H9 (cell line): Measurements from ENCODE around the gene NSRP1. TPM values are rescaled to one million over a fixed set of nuclear protein-coding genes. Genes with fewer than 3 reads are reported as not detected.
"Not testable (repeated sequence)": the region's sequence is repeated elsewhere in the genome, so short reads cannot be mapped to it uniquely, and the experiment has no call there.

Experiments
- DNase-seq: peaks from one replicate; pipeline ENCODE4 v3.0.0-alpha.2; 2017
- H2AFZ ChIP-seq: one replicate; pipeline ENCODE4 v1.6.1; 2013; ENCODE audit warnings: mild to moderate bottlenecking, low read length, control low read depth, moderate library complexity
- H2AK5ac ChIP-seq: 2 replicates; pipeline ENCODE4 v1.6.1; 2013; ENCODE audit warnings: low read length, control low read depth, mixed read lengths; ENCODE audit not compliant: insufficient read length
- H2BK120ac ChIP-seq: one replicate; pipeline ENCODE4 v1.6.1; 2013; ENCODE audit warnings: low read depth, mild to moderate bottlenecking, low read length, control low read depth, inconsistent platforms; ENCODE audit not compliant: poor library complexity, severe bottlenecking
- H2BK12ac ChIP-seq: 2 replicates; pipeline ENCODE4 v1.6.1; 2013; ENCODE audit warnings: low read length, control low read depth, mixed read lengths, low read depth; ENCODE audit not compliant: insufficient read length
- H2BK15ac ChIP-seq: 2 replicates; pipeline ENCODE4 v1.6.1; 2013; ENCODE audit warnings: low read depth, low read length, control low read depth
- H2BK20ac ChIP-seq: one replicate; pipeline ENCODE4 v1.6.1; 2013; ENCODE audit warnings: low read depth, mild to moderate bottlenecking, low read length, control low read depth, inconsistent platforms; ENCODE audit not compliant: poor library complexity, severe bottlenecking
- H2BK5ac ChIP-seq: 2 replicates; pipeline ENCODE4 v1.6.1; 2013; ENCODE audit warnings: low read length, control low read depth, mixed read lengths; ENCODE audit not compliant: insufficient read length
- H3K14ac ChIP-seq: 2 replicates; pipeline ENCODE4 v1.6.1; 2013; ENCODE audit warnings: low read length, control low read depth; ENCODE audit not compliant: insufficient read depth
- H3K18ac ChIP-seq: 2 replicates; pipeline ENCODE4 v1.6.1; 2013; ENCODE audit warnings: low read depth, mild to moderate bottlenecking, mixed read lengths, low read length, control low read depth; ENCODE audit not compliant: insufficient read length
- H3K23ac ChIP-seq: 2 replicates; pipeline ENCODE4 v1.6.1; 2013; ENCODE audit warnings: low read length, control low read depth, mixed read lengths, low read depth; ENCODE audit not compliant: insufficient read length
- H3K23me2 ChIP-seq: 2 replicates; pipeline ENCODE4 v1.6.1; 2013; ENCODE audit warnings: low read depth, mild to moderate bottlenecking, mixed read lengths, low read length, control low read depth; ENCODE audit not compliant: insufficient read length, poor library complexity, severe bottlenecking
- H3K27ac ChIP-seq: 2 replicates; pipeline ENCODE4 v1.5.1; 2013; ENCODE audit warnings: low read length, control low read depth, mixed read lengths, low read depth; ENCODE audit not compliant: insufficient read length
- H3K27me3 ChIP-seq: 2 replicates; pipeline ENCODE4 v1.6.1; 2013; ENCODE audit warnings: low read length, control low read depth, inconsistent platforms; ENCODE audit not compliant: insufficient read depth
- H3K4ac ChIP-seq: 2 replicates; pipeline ENCODE4 v1.6.1; 2013; ENCODE audit warnings: low read depth, mild to moderate bottlenecking, control low read depth, inconsistent platforms, low read length, moderate library complexity
- H3K4me1 ChIP-seq: 2 replicates; pipeline ENCODE4 v1.6.1; 2013; ENCODE audit warnings: low read length, control low read depth, inconsistent platforms; ENCODE audit not compliant: insufficient read depth
- H3K4me2 ChIP-seq: 2 replicates; pipeline ENCODE4 v1.6.1; 2013; ENCODE audit warnings: low read length, control low read depth, mixed read lengths; ENCODE audit not compliant: insufficient read length, insufficient read depth
- H3K56ac ChIP-seq: 2 replicates; pipeline ENCODE4 v1.6.1; 2013; ENCODE audit warnings: low read depth, mild to moderate bottlenecking, mixed read lengths, low read length, control low read depth; ENCODE audit not compliant: insufficient read length
- H3K79me1 ChIP-seq: 2 replicates; pipeline ENCODE4 v1.6.1; 2013; ENCODE audit warnings: low read depth, mild to moderate bottlenecking, moderate library complexity, low read length, control low read depth, inconsistent platforms; ENCODE audit not compliant: insufficient read depth, poor library complexity, severe bottlenecking
- H3K79me2 ChIP-seq: 2 replicates; pipeline ENCODE4 v1.6.1; 2013; ENCODE audit warnings: low read length, control low read depth, inconsistent platforms; ENCODE audit not compliant: insufficient read depth
- H3K9ac ChIP-seq: 2 replicates; pipeline ENCODE4 v1.6.1; 2013; ENCODE audit warnings: low read length, control low read depth, mixed read lengths; ENCODE audit not compliant: insufficient read length; ENCODE audit errors: extremely low read depth
- H3K9me3 ChIP-seq: one replicate; pipeline ENCODE4 v1.6.1; 2013; ENCODE audit warnings: low read depth, low read length, inconsistent platforms; ENCODE audit not compliant: control insufficient read depth
- H3T11ph ChIP-seq: one replicate; pipeline ENCODE4 v1.6.1; 2013; ENCODE audit warnings: mild to moderate bottlenecking, low read length, control low read depth, inconsistent platforms
- H4K20me1 ChIP-seq: one replicate; pipeline ENCODE4 v1.6.1; 2013; ENCODE audit not compliant: control insufficient read depth, insufficient read length, insufficient read depth
- H4K5ac ChIP-seq: 2 replicates; pipeline ENCODE4 v1.6.1; 2013; ENCODE audit warnings: low read depth, mild to moderate bottlenecking, mixed read lengths, low read length, control low read depth; ENCODE audit not compliant: insufficient read length
- H4K8ac ChIP-seq: replicated peaks from 2 replicates; pipeline ENCODE4 v1.6.1; 2013; ENCODE audit warnings: low read length, control low read depth, mixed read lengths, low read depth; ENCODE audit not compliant: insufficient read length
- H4K91ac ChIP-seq: 2 replicates; pipeline ENCODE4 v1.6.1; 2013; ENCODE audit warnings: low read depth, mild to moderate bottlenecking, moderate library complexity, mixed read lengths, low read length, control low read depth; ENCODE audit not compliant: insufficient read length
- H3K27ac Mint-ChIP-seq, 3 experiments: 2 replicates in 2 of 3; 3 replicates in 1 of 3; pipeline ENCODE4 v1.8.0; 2020 to 2021; ENCODE audit warnings: mixed read lengths in 3 of 3, mild to moderate bottlenecking in 1 of 3, moderate library complexity in 1 of 3
- H3K27me3 Mint-ChIP-seq: 2 replicates; pipeline ENCODE4 v1.8.0; 2021; ENCODE audit warnings: low read depth, mild to moderate bottlenecking, moderate library complexity, mixed read lengths
- H3K36me3 Mint-ChIP-seq, 3 experiments: 2 replicates in 2 of 3; 3 replicates in 1 of 3; pipeline ENCODE4 v1.8.0; 2020 to 2021; ENCODE audit warnings: low read depth in 3 of 3, mixed read lengths in 3 of 3; ENCODE audit not compliant: insufficient read depth in 1 of 3
- H3K4me1 Mint-ChIP-seq, 2 experiments: 2 replicates each; pipeline ENCODE4 v1.8.0; 2020; ENCODE audit warnings: mixed read lengths in 2 of 2
- H3K4me3 Mint-ChIP-seq, 2 experiments: 2 replicates in 1 of 2; 3 replicates in 1 of 2; pipeline ENCODE4 v1.8.0; 2020 to 2021; ENCODE audit warnings: mild to moderate bottlenecking in 2 of 2, mixed read lengths in 2 of 2, moderate library complexity in 1 of 2
- H3K9me3 Mint-ChIP-seq, 2 experiments: 2 replicates in 1 of 2; 3 replicates in 1 of 2; pipeline ENCODE4 v1.8.0; 2020; ENCODE audit warnings: mild to moderate bottlenecking in 2 of 2, mixed read lengths in 2 of 2, moderate library complexity in 1 of 2
- WGBS: extraction: QIAGEN DNeasy Blood & Tissue Kit; methylation state at CpG from one replicate; pipeline ENCODE4 v1.1.7; 2013; ENCODE audit warnings: missing lambda C conversion rate, low lambda C conversion rate, mixed read lengths; ENCODE audit not compliant: insufficient read length; ENCODE audit errors: extremely low coverage; 5-methylcytosine and 5-hydroxymethylcytosine counted together
- total RNA-seq: library from RNA; stranded (reverse); gene quantifications from 2 replicates; pipeline ENCODE4 v1.2.1, GENCODE V29; 2021
- TF ChIP-seq, protein P1 (sequence below): fragments of 200-600 bp; sonication (generic); conservative IDR thresholded peaks from 3 replicates; pipeline ENCODE4 v1.8.0; 2021; ENCODE audit warnings: antibody characterized with exemption, mild to moderate bottlenecking

NSRP1 gene
- total RNA-seq, 1 experiment from 2014 or later = 33.3 TPM

DNA sequence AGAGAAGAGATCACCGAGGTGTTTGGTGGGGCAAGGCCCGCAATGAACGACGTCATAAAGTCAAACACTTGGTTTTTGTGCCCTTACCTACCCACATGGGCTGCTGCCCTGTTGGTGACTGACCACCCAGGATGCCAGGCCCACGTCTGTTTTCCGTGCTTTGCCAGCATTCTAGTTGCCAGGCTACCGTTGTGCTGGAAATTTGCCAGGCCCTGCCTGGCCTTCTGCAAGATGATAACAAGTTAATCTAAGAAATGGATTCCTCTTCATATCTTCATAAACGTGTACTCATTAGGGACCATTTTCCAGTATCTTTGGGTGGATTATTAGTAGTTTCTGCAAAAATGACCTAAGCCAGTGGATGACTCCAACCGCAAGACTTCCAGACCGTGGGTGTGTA is 83.5 kb downstream of the NSRP1 start:
- H3K9me3 Mint-ChIP-seq = no peaks in the 10 kb centered on the region
- Histone ChIP-seq H4K8ac (no peak overlapping the region), H3K4me2 (no peak overlapping the region), H2BK15ac (no peak overlapping the region), H3K4ac (no peak overlapping the region), H3K56ac (no peak overlapping the region), H3K27me3 (no peaks in the 10 kb centered on the region), H2AFZ (no peak overlapping the region), H3K79me2 (no peaks in the 10 kb centered on the region), H3K23ac (no peak overlapping the region), H2BK12ac (no peak overlapping the region), H4K5ac (no peak overlapping the region), H3K4me1 (no peaks in the 10 kb centered on the region), H3K23me2 (no peaks in the 10 kb centered on the region), H2BK5ac (no peak overlapping the region), H3T11ph (no peak overlapping the region), H3K27ac (no peak overlapping the region), H2BK20ac (no peak overlapping the region), H4K20me1 (no peaks in the 10 kb centered on the region), H3K9me3 (no peaks in the 10 kb centered on the region), H3K79me1 (no peaks in the 10 kb centered on the region), H3K14ac (no peak overlapping the region), H3K9ac (no peak overlapping the region), H4K91ac (no peak overlapping the region), H2AK5ac (no peak overlapping the region), H2BK120ac (no peak overlapping the region), H3K18ac (no peak overlapping the region)
- no peaks in the 10 kb centered on the region for H3K36me3 Mint-ChIP-seq
- H3K4me3 Mint-ChIP-seq = no peak overlapping the region
- no peaks in the 10 kb centered on the region for H3K27me3 Mint-ChIP-seq
- no peak overlapping the region for H3K27ac Mint-ChIP-seq
- TF ChIP-seq, protein P1, sequence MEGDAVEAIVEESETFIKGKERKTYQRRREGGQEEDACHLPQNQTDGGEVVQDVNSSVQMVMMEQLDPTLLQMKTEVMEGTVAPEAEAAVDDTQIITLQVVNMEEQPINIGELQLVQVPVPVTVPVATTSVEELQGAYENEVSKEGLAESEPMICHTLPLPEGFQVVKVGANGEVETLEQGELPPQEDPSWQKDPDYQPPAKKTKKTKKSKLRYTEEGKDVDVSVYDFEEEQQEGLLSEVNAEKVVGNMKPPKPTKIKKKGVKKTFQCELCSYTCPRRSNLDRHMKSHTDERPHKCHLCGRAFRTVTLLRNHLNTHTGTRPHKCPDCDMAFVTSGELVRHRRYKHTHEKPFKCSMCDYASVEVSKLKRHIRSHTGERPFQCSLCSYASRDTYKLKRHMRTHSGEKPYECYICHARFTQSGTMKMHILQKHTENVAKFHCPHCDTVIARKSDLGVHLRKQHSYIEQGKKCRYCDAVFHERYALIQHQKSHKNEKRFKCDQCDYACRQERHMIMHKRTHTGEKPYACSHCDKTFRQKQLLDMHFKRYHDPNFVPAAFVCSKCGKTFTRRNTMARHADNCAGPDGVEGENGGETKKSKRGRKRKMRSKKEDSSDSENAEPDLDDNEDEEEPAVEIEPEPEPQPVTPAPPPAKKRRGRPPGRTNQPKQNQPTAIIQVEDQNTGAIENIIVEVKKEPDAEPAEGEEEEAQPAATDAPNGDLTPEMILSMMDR = no peak
- H3K4me1 Mint-ChIP-seq = peaks cover 3 to 4% of the 10 kb centered on the region in 2 experiments; a peak in 3 of 4 replicates
- WGBS = no CpG with 5 or more reads among the region's 10 CpGs
- no peak for DNase-seq

DNA sequence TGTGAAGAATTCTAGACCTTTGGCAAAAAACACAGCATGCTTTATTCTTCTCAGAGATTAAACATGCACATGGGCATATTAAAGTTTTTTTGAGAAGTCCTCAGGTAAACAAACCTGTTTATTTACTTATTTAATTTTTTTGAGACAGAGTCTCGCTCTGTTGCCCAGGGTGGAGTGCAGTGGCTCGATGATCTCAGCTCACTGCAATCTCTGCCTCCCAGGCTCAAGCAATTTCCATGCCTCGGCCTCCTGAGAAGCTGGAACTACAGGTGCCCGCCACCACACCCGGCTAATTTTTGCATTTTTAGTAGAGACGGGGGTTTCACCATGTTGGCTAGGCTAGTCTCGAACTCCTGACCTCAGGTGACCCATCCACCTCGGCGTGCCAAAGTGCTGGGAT is 84.0 kb downstream of the NSRP1 start:
- H3K4me1 Mint-ChIP-seq, H3K27ac Mint-ChIP-seq, H3K9me3 ChIP-seq, H2BK20ac ChIP-seq, H4K8ac ChIP-seq, H3K4me1 ChIP-seq, H3K27ac ChIP-seq, H3K79me2 ChIP-seq, H2AK5ac ChIP-seq, H3K23me2 ChIP-seq, H3K14ac ChIP-seq, H3T11ph ChIP-seq, H3K9me3 Mint-ChIP-seq, H3K56ac ChIP-seq, H4K5ac ChIP-seq, H4K91ac ChIP-seq, H3K9ac ChIP-seq, H3K4ac ChIP-seq, H2BK5ac ChIP-seq, H3K4me2 ChIP-seq, H4K20me1 ChIP-seq, H3K23ac ChIP-seq, H3K4me3 Mint-ChIP-seq, H3K27me3 Mint-ChIP-seq, H2BK15ac ChIP-seq, DNase-seq, H2AFZ ChIP-seq, H3K79me1 ChIP-seq, H3K36me3 Mint-ChIP-seq, H2BK12ac ChIP-seq, H3K27me3 ChIP-seq, H2BK120ac ChIP-seq, H3K18ac ChIP-seq: not testable (repeated sequence)
- no CpG with 5 or more reads among the region's 9 CpGs for WGBS
